ENCODE data around the gene CGNL1. TPM values are rescaled to one million over a fixed set of nuclear protein-coding genes. Genes with fewer than 3 reads are reported as not detected.

The CGNL1 gene
- total and polyA plus RNA-seq, 10 of the 15 experiments (the other 5 are each of a cell fraction or from before 2014, with no cell fraction given): under 0.01 to 0.27 (median 0.04) TPM; not detected in 3

DNA sequence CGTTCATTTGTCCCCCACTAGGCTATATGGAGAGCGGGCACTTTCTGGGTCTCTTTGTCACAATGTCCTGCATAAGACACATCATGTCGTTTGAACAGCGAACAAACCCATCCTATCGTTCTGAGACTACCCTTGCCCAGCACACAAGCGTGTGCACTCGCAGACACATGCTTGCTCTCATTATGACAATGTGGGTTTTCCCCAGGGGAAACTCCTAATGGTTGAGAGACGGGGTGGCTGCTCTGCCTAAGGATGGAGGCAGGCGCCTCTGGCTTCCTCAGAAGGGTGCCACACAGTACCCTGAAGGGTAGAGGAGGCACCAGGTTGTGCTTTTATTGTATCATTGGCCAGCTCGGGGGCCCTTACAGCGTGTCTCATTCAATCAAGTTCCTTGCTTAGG lies 164.4 kb downstream of the CGNL1 start (continued):
- peak; percentile 51 for TF ChIP-seq DPF2 (IDR thresholded peaks at IDR 0.05)

DNA sequence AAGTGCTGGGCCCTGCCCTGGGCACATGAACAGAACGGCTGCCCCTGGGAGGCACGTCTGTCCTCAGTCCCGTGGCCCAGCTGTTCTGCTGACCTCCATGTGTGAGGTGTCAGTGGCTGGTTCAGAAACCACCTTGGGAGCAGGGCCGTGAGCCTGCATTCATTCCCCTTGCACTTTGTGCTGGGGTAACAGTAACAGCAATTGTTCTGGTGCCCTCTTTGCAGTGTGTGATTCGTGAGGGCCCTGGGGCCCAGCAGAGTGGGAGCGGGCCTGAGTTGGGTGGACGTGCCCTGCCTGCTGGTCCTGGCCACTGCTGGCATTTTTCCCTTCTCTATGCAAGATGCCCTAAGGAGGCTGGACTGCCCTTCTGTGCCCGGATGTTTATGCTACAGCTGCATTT lies 165.0 kb downstream of the CGNL1 start:
- H3K4me2 ChIP-seq (ENCODE audit: control insufficient read depth, insufficient read depth): no peak overlapping the region
- POLR2A ChIA-PET: no interaction called here
- no peaks in the 10 kb centered on the region for H4K20me1 ChIP-seq (ENCODE audit: control insufficient read depth, insufficient read depth)
- SMC1A ChIA-PET (ENCODE audit: uncharacterized antibody, unreplicated experiment): interaction anchor here (0.6 to 4.3 kb wide), 5 partner anchors 13 to 394 kb away, joined by 4 to 34 read pairs (median 4); no protein-coding TSS in a partner anchor
- peaks cover 0 to 1% of the 10 kb centered on the region in 2 experiments; a peak in 1 of 4 replicates for H3K27me3 ChIP-seq (replicated peaks in 1 of 2; ENCODE audit: control insufficient read depth in 2 of 2, insufficient read depth in 2 of 2, low read length in 1 of 2)
- CTCF ChIA-PET: interaction anchor here (0.6 to 7.0 kb wide), 18 partner anchors 8 to 394 kb away, joined by 3 to 101 read pairs (median 5); no protein-coding TSS in a partner anchor
- intact Hi-C loops (cut with micrococcal nuclease; ENCODE audit: unreplicated experiment): loop anchor here (5.0 kb wide), 1 partner anchor 394 kb away; no protein-coding TSS in a partner anchor
- TF ChIP-seq CREM (IDR thresholded peaks at IDR 0.05; ENCODE audit: low read depth) (no peak), PAX5 (IDR thresholded peaks at IDR 0.05; ENCODE audit: borderline replicate concordance, low read depth, low read length) (no peak), ESRRA (IDR thresholded peaks at IDR 0.05; ENCODE audit: low read length) (no peak), RFX5 (IDR thresholded peaks at IDR 0.05; ENCODE audit: low read depth, low read length) (no peak)
- TF ChIP-seq, protein P1, sequence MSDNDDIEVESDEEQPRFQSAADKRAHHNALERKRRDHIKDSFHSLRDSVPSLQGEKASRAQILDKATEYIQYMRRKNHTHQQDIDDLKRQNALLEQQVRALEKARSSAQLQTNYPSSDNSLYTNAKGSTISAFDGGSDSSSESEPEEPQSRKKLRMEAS (IDR thresholded peaks at IDR 0.05; ENCODE audit: low read depth, low read length): no peak
- H3K36me3 ChIP-seq (ENCODE audit: control insufficient read depth in 2 of 2, insufficient read depth in 2 of 2, low read length in 1 of 2): no peaks in the 10 kb centered on the region
- ATAC-seq: peak; percentile 33
- H3K9me3 ChIP-seq (replicated peaks; ENCODE audit: control insufficient read depth, insufficient read depth, low read length): peaks cover 7% of the 10 kb centered on the region
- H3K27ac ChIP-seq (ENCODE audit: control insufficient read depth, insufficient read depth): no peak overlapping the region
- in situ Hi-C loops (cut with MboI): loop anchor here (25.0 kb wide), 2 partner anchors 529 to 729 kb away; no protein-coding TSS in a partner anchor
- no peaks in the 10 kb centered on the region for H3K79me2 ChIP-seq (ENCODE audit: control insufficient read depth, insufficient read depth, low read length)
- H3K4me1 ChIP-seq (ENCODE audit: control insufficient read depth, insufficient read depth, low read length): peaks cover 12% of the 10 kb centered on the region
- FAIRE-seq: no peak
- peak overlapping the region; percentile 53; the same call in 1 of the 2 replicates for H2AFZ ChIP-seq (ENCODE audit: control insufficient read depth, low read depth, low read length)
- H3K9ac ChIP-seq (ENCODE audit: control insufficient read depth, insufficient read depth, low read length): no peak overlapping the region
- DNase-seq (ENCODE audit: low read depth, low spot score): no peak
- H3K4me3 ChIP-seq: no peak overlapping the region
- 37% methylated on average over 8 of the region's 8 CpGs for WGBS (ENCODE audit: insufficient coverage, insufficient replicate concordance, low lambda C conversion rate, missing lambda C conversion rate)
- RAD21 ChIA-PET (ENCODE audit: unreplicated experiment): interaction anchor here (0.7 to 4.6 kb wide), 4 partner anchors 13 to 209 kb away, joined by 3 to 34 read pairs (median 16); no protein-coding TSS in a partner anchor
- BruUV-seq (replicated peaks): no TSS peak

All from GM12878 (cell line).